K562 (cell line): ENCODE results near the gene PARP11.

Experiments used
- BACH1 ChIP-seq: fragments of 200-800 bp; sonication (Bioruptor generic); IDR thresholded peaks from 2 replicates; pipeline ENCODE4 v1.6.1; 2016; ENCODE audit warnings: missing genetic modification characterization, missing compliant biosample characterization
- BHLHE40 ChIP-seq: IDR thresholded peaks from 2 replicates; pipeline ENCODE4 v1.6.1; 2011; ENCODE audit warnings: low read length, improper control_type of control experiment
- EGR1 ChIP-seq: fragments of 450-650 bp; conservative IDR thresholded peaks from 2 replicates; pipeline ENCODE4 v1.6.1; 2017; ENCODE audit warnings: mild to moderate bottlenecking
- FOXA1 ChIP-seq: fragments of 450-650 bp; IDR thresholded peaks from 2 replicates; pipeline ENCODE4 v1.6.1; 2016; ENCODE audit warnings: mild to moderate bottlenecking, borderline replicate concordance
- HCFC1 ChIP-seq: IDR thresholded peaks from 2 replicates; pipeline ENCODE4 v1.6.1; 2012; ENCODE audit warnings: low read depth, low read length, improper control_type of control experiment
- KAT2B ChIP-seq: IDR thresholded peaks from one replicate; pipeline ENCODE4 v1.6.1; 2012; ENCODE audit warnings: low read depth, mild to moderate bottlenecking, control low read depth, inconsistent platforms, low read length, moderate library complexity
- KLF6 ChIP-seq: fragments of 250-450 bp; sonication (Bioruptor Pico); IDR thresholded peaks from 2 replicates; pipeline ENCODE4 v1.4.0; 2020; ENCODE audit warnings: mild to moderate bottlenecking, moderate library complexity, borderline replicate concordance
- L3MBTL2 ChIP-seq: fragments of 450-650 bp; IDR thresholded peaks from 2 replicates; pipeline ENCODE4 v1.6.1; 2016; ENCODE audit warnings: mild to moderate bottlenecking, moderate library complexity
- SIX5 ChIP-seq, 2 experiments: IDR thresholded peaks; 2 replicates each; pipeline ENCODE4 v1.6.1; 2011; ENCODE audit warnings: low read length in 2 of 2, borderline replicate concordance in 1 of 2, low read depth in 1 of 2, mild to moderate bottlenecking in 1 of 2, moderate library complexity in 1 of 2; ENCODE audit not compliant: insufficient read depth in 1 of 2
- TAF1 ChIP-seq: IDR thresholded peaks from 2 replicates; pipeline ENCODE4 v1.6.1; 2011; ENCODE audit warnings: mild to moderate bottlenecking, low read length, moderate library complexity; ENCODE audit not compliant: insufficient read depth, control insufficient read depth, severe bottlenecking; ENCODE audit errors: extremely low read depth
- ZBTB8A ChIP-seq: fragments of 450-650 bp; IDR thresholded peaks from 2 replicates; pipeline ENCODE4 v1.6.1; 2018; ENCODE audit warnings: mild to moderate bottlenecking, moderate library complexity; ENCODE audit not compliant: partially characterized antibody

DNA sequence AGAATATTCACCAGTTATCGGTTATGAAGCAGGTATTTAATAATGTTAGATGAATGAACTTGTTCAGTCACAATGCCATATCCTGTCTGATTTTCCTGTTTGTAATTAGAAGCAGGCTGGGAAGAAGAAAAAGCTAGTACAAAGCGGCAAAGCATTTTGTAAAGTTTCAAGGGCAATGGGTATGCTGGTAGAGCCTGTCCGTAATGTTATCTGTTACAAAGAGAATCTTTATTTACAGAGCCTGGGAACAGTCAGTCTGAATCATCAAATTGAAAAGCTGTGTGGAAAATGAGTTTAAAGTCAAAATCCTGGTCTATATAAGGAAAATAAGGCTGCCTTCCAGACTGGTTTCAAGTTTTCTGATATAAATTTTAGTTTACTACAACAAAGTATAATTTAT is 40.5 kb downstream of the PARP11 start:
- TF ChIP-seq SIX5 (IDR thresholded peaks at IDR 0.05; ENCODE audit: borderline replicate concordance in 1 of 2, insufficient read depth in 1 of 2, low read depth in 1 of 2, low read length in 2 of 2), result no peak
- TF ChIP-seq HCFC1, result no peak
- no peak for TF ChIP-seq L3MBTL2
- no peak for TF ChIP-seq ZBTB8A
- TF ChIP-seq BACH1 (tag), result no peak
- no peak for TF ChIP-seq KAT2B
- TF ChIP-seq TAF1, result no peak
- TF ChIP-seq FOXA1, result no peak
- TF ChIP-seq BHLHE40, result no peak
- no peak for TF ChIP-seq KLF6
- TF ChIP-seq EGR1, result no peak
